Left kidney (tissue), 2 donors: Measurements from ENCODE around the gene MCAT. TPM values are rescaled to one million over a fixed set of nuclear protein-coding genes. Genes with fewer than 3 reads are reported as not detected.
"Not testable (repeated sequence)": the region's sequence is repeated elsewhere in the genome, so short reads cannot be mapped to it uniquely, and the experiment has no call there.

Source experiments
- DNase-seq: peaks from one replicate; pipeline ENCODE4 v3.0.0-alpha.2; 2013
- polyA plus RNA-seq: library from polyadenylated mRNA; unstranded; fragments of 120-200 nt; gene quantifications from one replicate; pipeline ENCODE4 v1.2.1, GENCODE V29; 2013; ENCODE audit not compliant: insufficient read length

Gene MCAT
- polyA plus RNA-seq, 1 donor = 21.6 TPM

DNA sequence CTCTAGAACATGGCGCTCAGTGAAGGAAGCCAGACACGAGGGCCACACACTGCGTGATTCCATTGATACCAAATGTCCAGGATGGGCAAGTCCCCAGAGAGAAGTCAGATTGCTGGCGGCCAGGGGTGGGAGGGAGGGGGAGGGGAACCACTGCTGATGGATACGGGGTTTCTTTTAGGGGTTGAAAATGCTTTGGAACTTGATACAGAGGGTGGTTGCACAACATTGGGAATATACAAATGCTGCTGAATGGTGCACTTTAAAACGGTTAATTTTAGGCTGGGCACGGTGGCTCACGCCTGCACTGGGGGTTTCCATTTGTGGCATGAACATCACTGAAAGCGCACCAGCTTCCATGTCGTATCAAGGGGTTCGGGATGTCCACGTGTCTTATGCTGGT, 13.2 kb upstream of the MCAT start:
- DNase-seq = no peak

DNA sequence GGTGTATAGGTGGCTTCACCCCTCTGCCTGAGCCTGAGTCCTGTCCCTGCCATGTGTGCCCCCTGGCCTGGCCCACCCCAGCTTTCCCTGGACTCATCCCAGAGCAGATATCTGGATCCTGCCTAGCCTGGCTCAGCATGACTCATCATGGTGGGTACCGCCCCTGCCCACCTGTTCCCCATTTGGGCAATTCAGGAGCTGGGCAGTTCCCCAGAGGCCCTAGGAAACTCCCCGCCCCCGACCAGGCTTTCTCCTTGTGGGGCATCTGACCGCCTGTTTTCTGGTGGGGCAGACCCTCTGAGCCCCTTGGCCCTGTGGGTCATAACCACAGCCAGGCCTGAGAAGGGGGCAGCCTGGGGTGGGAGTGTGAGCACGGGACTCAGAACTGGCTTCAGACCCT, 12.6 kb upstream of the MCAT start:
- no peak for DNase-seq

DNA sequence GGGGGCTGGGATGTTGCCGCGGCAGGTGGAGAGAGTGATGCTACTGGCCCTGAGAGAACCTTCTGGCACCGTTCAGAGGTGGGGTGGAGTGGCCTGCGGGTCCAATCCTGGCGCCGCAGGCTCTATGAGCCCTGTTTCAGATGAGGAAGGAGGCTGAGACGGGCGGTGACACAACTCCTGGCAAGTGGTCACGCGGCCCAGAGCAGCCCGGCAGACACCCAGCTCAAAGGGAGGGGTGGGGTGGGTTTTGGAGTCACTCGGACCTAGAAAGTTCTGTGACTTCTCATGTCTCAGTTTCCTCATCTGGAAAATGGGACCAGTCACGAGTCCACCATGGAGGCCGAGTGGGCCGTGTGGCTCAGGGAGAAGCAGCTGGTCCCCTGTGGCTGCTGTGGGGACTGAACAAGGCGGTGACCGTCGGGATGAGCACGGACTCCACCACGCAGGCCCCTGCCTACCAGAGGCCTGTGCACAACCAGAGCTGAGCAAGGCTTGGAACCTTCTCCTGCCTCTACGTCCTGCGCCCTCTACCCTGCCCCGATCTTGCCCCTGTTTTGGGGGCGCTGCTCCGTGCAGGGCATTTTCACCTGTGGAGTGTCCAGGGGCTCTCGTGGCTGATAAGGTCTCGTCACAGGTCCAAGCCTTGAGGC, 11.8 kb upstream of the MCAT start:
- no peak for DNase-seq

DNA sequence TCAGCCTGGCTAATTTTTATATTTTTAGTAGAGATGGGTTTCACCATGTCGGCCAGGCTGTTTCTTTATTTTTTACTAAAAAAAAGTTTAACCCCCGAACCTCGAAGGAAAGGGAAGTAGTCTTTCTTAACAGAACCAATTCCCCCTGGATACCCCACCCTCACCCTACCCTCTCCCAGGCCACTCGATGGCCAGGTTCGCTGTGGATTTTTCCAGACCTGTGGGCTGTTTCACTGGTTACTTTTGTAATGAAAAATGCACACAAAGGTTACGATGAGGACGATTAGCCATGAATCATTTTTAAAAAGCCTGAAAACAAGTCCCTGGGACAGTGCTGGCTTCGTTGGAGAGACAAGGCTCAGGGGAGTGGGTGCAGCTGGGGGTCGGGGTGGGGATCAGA, 10.7 kb upstream of the MCAT start:
- no peak for DNase-seq

DNA sequence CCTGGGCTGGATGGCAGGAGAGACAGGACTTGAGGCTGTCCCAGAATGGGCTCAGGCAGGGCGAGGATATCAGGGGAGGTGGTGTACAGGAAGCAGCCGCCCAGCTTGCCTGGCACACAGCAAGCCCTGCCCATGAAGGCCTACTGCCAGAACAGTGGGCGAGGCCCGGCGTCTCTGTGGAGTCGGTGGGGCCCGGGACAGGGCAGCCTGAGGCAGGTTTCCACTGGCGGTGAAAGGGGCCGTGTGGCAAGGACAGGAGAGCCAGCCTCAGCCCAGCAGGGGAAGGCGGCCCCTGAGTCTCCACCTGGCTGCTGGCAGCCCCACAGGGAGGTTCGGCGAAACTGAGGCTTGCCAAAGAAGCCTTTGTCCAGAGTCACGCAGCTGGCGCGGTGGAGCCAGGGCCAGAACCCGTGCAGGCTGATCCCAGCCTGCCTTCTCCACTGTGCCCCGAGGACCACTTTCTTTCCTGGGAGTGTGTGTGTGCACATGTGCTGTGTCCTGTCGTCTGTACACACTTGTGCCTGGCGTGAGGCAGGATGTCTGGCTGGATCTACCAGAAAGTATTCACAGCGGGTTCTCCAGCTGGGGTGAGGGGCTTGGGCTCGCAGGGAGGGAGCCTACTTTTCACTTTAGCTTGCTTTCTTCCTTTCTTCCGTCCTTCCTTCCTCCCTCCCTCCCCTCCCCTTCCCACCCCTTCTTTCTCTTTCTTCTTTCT, 9.3 kb upstream of the MCAT start:
- DNase-seq = no peak

DNA sequence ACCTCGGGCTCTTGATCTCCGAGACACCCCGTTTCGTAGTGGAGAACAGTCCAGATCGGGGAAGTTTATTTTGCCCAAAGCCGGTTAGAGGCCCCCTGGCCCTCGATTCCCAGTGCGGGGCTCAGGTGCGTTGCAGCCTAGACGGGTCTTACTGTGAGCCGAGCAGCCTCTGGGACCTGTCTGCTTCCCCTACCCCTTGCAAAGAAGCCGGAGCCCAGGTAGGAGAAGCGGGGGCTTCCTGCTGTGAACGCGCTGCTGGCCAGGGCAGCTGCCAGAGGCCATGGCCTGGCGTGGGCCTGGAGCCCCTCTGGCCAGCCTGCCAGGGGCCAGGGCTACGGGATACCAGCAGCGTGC, 8.8 kb upstream of the MCAT start:
- DNase-seq = no peak

DNA sequence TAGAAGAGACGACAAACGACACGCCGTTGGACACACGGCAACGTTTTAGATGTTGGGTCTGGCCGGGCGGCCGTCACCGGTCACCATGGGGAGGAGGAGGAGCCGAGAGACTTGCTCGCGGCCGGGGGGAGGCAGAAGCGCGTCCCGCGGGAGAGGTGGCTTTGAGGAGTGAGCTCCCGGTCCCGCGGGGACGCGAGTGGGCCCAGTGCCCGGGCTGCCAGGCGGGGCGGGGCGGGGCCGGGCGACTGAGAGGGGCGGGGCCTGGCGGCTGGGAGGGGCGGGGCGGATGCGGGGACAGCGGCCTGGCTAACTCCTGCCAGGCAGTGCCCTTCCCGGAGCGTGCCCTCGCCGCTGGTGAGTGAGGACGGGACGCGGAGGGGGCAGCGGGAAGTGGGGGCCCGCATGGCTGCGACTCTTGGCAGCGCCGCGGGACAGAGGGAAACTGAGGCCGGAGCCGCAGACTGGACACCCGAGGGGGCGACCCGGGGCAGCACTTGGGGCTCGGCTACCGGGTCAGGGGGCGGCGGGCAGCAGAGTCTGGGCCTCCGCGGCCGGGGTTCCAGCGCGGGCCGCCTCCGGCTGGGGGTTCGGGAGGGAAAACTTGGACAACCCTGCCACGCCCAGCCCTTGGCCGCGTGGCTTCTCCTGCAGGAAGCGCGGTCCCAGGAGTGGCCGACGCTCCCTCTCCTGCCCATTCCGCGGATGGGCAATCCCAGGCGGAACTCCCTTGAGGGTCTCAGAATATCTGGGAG, 8.2 kb upstream of the MCAT start, which contains the start of gene TSPO:
Gene TSPO (plus strand): TSS at position 309 of the 752 bp plus-strand sequence. CDS start 7,680 bp downstream, outside the sequence.
- no peak for DNase-seq

DNA sequence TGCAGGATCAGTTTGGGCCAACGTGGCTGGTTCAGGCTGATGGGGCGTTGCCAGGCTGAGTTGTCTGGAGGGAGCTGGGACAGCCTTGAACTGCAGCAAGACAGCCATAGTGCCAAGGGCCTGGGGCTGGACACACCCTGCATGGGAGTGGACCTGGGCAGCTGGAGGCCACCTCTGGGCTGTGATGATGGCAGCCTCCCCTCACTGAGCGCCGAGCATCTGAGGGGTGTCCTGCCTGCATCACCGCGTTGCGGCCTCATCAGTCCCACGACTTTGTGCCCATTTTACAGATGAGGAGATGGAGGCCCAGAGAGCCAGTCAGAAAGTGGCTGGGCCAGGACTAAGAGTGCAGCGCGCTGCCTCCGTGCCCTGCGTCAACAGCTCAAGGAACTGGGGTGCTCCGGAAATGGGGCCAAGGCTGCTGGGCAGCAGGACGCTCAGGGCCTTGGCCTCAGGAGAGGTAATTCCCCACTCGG, 7.6 kb upstream of the MCAT start:
- no peak for DNase-seq

DNA sequence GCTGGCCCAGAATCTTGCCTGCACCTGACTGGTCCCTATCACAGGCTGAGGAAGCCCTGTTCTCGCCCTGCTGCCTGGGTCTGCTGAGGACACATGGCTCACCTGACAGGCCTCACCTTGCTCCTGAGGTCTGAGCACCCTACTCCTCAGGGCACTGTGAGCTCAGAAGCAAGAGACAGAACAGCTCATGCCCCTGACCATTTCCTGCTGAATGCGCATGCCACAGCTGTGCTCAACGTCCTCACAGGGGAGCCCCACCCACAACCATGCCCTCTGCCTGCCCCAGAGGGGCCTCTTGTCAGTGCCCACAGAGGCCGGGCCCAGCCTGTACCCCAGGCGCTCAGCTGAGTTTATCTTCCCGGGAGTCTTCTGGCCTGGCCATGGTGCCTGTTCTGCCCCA, 5.4 kb upstream of the MCAT start:
- DNase-seq = no peak

DNA sequence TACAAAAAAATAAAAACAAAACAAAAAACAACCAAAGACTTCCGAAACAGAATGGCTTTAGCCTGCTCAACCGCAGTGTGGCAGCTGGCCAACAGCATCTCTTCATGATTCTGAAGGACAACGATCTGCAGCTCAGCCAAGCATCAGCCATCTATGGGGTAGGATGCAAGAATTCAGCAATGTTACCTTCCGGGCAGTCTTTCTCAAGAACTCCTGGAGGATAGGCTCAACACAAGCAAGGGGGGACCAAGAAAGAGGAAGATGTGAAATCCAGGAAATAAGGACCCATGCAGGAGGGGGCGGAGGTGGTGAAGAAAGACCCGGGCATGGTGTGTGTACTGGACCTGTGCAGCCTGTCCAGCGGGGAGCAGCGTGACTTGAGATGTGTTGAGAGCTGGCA, 4.6 kb upstream of the MCAT start:
- DNase-seq = no peak

DNA sequence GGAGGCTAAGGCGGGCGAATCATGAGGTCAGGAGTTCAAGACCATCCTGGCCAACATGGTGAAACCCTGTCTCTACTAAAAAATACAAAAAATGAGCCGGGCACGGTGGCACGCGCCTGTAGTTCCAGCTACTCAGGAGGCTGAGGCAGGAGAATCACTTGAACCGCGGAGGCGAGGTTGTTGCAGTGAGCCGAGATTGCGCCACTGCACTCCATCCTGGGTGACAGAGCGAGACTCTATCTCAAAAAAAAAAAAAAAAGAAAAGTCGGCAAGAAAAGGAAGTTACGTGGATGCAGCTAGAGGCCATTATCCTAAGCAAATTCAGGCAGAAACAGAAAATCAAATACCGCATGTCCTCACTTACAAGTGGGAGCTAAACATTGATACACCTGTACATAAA, 3.1 kb upstream of the MCAT start:
- DNase-seq = not testable (repeated sequence)

DNA sequence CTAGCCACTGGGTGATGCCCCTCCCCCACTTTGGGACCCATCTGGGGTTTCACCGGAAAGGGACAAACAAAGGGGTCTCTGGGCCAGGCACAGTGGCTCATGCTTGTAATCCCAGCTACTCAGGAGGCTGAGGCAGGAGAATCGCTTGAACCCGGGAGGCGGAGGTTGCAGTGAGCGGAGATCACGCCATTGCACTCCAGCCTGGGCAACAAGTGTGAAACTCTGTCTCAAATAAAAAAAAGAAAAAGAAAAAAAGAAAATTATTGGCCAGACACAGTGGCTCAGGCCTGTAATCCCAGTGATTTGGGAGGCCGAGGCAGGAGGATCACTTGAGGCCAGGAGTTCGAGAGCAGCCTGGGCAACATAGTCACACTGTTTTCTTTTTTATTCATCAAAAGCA, 2.2 kb upstream of the MCAT start:
- DNase-seq = not testable (repeated sequence)

DNA sequence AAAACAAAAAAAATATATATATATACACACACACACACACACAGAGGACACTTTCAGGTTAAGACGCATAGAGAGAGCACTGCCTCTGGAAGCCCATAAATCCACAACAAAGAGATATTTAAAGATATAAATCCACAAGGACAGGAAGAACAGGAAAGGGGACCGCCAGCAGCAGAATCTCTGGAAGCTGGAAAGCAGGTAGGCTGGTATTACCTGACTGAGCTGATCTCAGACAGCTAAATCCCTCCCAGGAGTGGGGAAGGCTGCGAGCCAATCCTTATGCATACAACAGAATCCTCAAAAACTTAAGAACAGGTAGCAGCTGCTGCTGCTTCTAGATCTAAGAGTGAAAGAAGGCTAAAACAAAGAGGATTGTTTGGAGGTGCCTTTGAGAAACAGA, 1.8 kb upstream of the MCAT start:
- no peak for DNase-seq

DNA sequence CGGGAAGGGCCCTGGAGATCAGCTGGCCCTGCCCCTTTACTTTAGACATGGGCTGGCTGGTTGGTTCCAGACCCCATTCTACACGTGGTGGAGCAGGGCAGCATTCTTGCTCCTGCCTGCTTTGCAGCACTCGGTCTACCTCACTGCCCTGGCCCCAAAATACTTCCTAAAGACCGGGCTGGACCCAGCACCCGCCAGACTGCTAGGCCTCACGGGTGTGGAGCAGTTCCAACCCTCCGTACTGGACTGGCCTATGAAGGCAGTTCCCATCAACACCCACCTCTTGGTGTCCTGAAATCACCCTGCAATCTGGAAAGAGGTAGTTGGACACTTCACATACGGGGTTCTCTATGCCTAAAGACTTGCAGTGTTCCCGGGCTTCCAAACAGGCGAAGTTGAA, 6.4 kb downstream of the MCAT start:
- DNase-seq = no peak

DNA sequence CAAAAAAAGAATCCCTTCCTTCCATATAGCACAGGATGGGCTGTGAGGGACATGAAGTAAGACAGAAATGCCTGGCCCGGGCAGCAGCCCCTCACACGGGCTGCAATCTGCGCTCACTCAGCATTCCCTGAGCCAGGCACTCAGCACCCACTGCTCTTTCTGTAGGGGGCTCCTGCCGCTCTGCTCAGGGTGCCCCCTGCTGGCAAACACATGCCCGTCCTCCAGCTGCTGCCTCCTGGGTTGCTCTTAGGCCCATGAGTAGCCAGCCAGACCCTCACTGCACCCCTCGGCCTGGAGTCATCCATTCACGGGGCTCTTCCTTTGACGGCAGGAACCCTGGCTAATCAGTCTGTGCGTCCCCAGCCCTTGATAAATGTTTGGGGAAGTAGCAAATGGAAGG, 6.9 kb downstream of the MCAT start:
- no peak for DNase-seq

DNA sequence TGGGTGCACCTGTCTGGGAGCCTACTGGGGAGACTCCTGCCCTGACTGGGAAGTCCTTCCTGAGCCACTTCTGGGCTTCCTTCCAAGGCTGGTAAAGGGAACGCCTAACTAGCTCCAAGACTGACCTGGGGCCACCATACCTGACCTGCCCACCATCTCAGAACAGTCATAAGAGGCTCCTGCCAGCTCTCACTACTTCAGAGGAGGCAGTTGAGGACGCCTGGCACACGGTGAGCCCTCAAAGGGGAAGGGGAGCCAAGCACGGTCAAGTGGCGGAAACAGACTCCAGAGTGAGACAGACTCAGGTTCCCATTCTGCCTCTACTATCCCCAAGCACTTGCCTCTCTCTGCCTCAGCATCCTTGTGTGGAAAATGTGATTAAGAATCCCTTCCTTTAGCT, 7.6 kb downstream of the MCAT start:
- DNase-seq = no peak

DNA sequence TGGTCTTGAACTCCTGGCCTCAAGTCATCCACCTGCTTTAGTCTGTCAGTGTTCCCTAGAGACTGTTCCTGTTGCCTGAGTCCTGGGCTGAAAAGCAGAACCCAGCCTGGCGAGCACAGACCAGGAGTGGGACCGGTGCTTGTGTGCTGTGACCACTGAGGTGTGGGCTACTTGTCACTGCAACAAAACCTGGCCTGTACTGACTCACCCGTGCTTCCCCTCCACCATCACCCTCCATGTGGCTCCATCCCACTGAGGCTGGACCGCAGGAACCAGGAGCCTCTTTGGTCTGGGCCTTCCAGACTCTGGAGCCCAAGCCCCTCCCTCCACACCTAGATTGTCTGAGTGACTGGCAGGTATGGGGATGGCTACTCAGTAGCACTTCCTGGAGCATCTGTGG, 8.6 kb downstream of the MCAT start:
- DNase-seq = no peak

DNA sequence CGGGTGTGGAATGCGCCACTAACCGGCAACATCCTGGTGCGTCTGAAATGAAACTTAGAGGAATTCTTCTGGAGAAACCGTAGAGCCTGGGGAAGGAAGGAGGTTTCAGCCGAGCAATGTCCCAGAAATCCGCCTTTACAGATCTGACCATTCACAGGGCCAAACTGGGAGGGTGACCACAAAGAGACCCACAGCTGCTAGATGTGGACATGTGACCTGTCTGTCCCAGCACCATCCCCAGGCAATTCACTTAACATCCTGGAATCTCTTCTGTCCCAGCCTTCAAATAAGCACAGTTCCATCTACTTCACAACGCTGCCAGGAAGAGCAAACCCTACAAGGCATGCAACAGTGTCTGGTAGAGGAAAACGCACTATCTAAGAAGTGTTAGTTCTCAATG, 9.8 kb downstream of the MCAT start:
- no peak for DNase-seq

DNA sequence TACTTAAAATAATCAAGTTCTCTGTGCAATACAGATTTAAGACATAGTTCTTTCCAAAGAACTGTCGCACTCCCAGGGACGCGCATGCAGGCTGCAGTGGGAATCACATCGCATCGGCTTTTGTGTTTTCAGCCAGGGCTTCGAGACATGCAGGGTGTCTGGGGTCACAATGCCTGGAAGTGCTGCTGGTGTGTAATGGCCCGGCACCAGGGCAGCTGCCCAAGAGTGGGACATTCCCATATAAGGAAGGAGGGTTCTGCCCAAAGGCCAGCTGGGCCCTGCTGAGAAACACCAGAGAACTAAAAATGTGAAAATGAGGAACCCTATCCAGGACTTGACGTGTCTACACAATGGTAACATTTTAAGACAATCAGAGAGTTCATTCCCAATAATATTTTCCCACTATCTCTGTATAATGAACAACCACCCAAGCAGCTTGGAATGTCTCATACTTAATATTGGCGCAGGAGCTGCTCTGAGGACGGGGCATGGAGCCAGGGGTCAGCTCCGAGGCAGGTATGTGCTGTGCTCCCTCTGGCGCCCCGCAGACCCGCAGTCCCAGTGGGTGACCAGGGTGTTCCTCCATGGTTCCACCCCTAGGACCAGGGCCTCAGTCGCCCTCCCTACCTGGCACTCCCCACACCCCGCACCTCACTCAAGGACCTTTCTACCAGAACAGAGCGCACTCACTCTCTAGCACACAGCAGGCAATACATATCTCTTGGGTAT, 11.3 kb downstream of the MCAT start:
- DNase-seq = no peak

DNA sequence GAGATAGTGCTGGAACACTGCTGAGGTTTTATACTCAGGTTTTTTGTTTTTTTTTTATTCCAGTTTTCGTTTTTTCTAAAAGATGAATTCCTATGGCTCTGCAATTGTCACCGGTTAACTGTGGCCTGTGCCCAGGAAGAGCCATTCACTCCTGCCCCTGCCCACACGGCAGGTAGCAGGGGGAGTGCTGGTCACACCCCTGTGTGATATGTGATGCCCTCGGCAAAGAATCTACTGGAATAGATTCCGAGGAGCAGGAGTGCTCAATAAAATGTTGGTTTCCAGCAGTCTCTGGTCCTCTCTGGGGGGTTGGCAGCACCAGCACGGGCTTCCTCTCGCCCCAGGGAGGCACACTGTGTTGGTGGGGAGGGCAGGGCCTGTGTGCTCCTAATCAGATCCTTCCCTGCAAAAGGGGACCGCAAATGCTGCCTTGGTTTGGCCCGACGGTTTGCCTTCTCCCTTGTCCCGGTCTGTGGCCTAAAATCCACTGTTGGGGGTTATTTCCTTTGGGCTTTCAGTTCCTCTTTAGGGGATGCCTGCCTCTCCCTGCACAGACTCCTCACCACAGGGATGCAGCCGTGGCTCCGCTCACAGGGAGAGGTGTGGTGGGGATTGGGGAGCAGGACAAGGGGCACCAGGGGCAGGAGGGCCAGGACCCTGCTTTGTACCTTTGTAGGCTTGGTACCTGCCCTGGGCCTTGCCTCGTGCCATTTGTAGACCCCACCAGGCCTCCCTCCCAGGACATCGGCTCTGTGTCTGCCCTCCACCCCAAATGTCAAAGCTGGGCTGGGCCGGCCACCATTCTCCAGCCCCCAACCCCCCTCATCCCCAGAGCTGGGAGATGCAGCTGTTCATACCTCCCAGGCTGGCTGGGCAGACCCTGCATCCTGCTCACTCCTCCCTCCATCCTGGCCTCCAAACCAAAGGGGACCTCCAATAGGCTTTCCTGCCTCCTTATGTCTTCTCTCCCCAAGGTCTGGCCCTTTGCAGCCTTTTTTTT, 13.5 kb downstream of the MCAT start:
- no peak for DNase-seq

DNA sequence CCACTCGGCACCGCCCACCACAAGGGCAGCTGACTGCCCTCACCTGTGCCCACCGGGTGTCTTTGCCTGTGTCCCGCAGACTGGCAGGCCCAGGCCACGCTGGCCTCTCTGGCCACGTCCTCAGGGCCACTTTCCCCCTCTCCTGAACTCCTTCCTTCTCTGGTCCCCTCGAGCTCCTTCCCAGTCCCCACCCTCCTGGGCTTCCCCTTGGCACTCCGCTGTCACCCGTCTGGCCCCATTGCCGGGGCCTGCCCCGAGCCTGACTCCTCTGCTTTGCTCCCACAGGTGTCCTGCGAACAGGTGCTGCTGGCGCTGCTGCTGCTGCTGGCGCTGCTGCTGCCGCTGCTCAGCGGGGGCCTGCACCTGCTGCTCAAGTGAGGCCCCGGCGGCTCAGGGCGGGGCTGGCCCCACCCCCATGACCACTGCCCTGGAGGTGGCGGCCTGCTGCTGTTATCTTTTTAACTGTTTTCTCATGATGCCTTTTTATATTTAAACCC, 14.2 kb downstream of the MCAT start:
- no peak for DNase-seq
